OCI-LY7 (cell line): ENCODE results near the gene KLF11. TPM values are rescaled to one million over a fixed set of nuclear protein-coding genes. Genes with fewer than 3 reads are reported as not detected.

Experiments
- BruUV-seq: library from RNA; stranded (reverse); fragments of 400-500 nt; replicated peaks from 2 replicates; lab custom pipeline; 2021; lab: Mats Ljungman, UMichigan
- CTCF ChIA-PET: fragments of 300-600 bp; sonication (Branson Sonifier 250); formaldehyde crosslinking; loops from one replicate; lab custom pipeline; 2022; ENCODE audit warnings: antibody characterized with exemption; ENCODE audit not compliant: unreplicated experiment; lab: Charles Lee
- POLR2A ChIA-PET: fragments of 300-600 bp; sonication (Branson Sonifier 250); formaldehyde crosslinking; loops from one replicate; lab custom pipeline; 2022; ENCODE audit warnings: antibody characterized with exemption; lab: Charles Lee
- DNase-seq: peaks from one replicate; pipeline ENCODE4 v3.0.0-alpha.2; 2015; ENCODE audit warnings: low spot score
- H2AFZ ChIP-seq: fragments of 200-600 bp; sonication (generic), shearing (Covaris generic); 2 replicates; pipeline ENCODE4 v1.6.1; 2014; ENCODE audit warnings: mild to moderate bottlenecking, antibody characterized with exemption, low read length, moderate library complexity
- H3K27ac ChIP-seq: fragments of 200-600 bp; sonication (generic); 2 replicates; pipeline ENCODE4 v1.5.1; 2014; ENCODE audit warnings: mixed run types, low read depth, mild to moderate bottlenecking, moderate library complexity, low read length, inconsistent platforms; ENCODE audit not compliant: poor library complexity, severe bottlenecking
- H3K36me3 ChIP-seq: fragments of 200-600 bp; sonication (generic); 2 replicates; pipeline ENCODE4 v1.6.1; 2014; ENCODE audit warnings: mild to moderate bottlenecking, antibody characterized with exemption, low read length, moderate library complexity, mixed read lengths; ENCODE audit not compliant: insufficient read depth
- H3K4me1 ChIP-seq: fragments of 200-600 bp; sonication (generic); 2 replicates; pipeline ENCODE4 v1.5.1; 2014; ENCODE audit warnings: mild to moderate bottlenecking, low read length; ENCODE audit not compliant: insufficient read depth, poor library complexity, severe bottlenecking
- H3K4me2 ChIP-seq: fragments of 200-600 bp; sonication (generic); 2 replicates; pipeline ENCODE4 v1.6.1; 2014; ENCODE audit warnings: mild to moderate bottlenecking, low read length
- H3K4me3 ChIP-seq: fragments of 200-600 bp; sonication (generic); 2 replicates; pipeline ENCODE4 v1.5.1; 2014; ENCODE audit warnings: mild to moderate bottlenecking, low read depth, low read length; ENCODE audit not compliant: poor library complexity, severe bottlenecking
- H3K79me2 ChIP-seq: fragments of 200-600 bp; sonication (generic); 2 replicates; pipeline ENCODE4 v1.6.1; 2016; ENCODE audit warnings: low read depth, mild to moderate bottlenecking, low read length, moderate library complexity, mixed read lengths; ENCODE audit not compliant: insufficient read depth
- H3K9me2 ChIP-seq: fragments of 200-600 bp; sonication (generic); 2 replicates; pipeline ENCODE4 v1.6.1; 2016; ENCODE audit warnings: mild to moderate bottlenecking, low read length, mixed read lengths; ENCODE audit not compliant: insufficient read depth
- H3K9me3 ChIP-seq: fragments of 200-600 bp; sonication (generic); 2 replicates; pipeline ENCODE4 v1.6.1; 2014; ENCODE audit warnings: mild to moderate bottlenecking, mixed run types, low read length, mixed read lengths
- H4K20me1 ChIP-seq: fragments of 200-600 bp; sonication (generic); 2 replicates; pipeline ENCODE4 v1.6.1; 2014; ENCODE audit warnings: mild to moderate bottlenecking, antibody characterized with exemption, low read length, moderate library complexity, mixed read lengths; ENCODE audit not compliant: insufficient read depth
- EZH2phosphoT487 ChIP-seq: fragments of 200-600 bp; sonication (generic); IDR thresholded peaks from 2 replicates; pipeline ENCODE4 v1.6.1; 2018; ENCODE audit warnings: low read depth, borderline replicate concordance, mild to moderate bottlenecking, mixed run types, antibody characterized with exemption, low read length, moderate library complexity, mixed read lengths
- intact Hi-C: fragments of 100-400 bp; cut with micrococcal nuclease; formaldehyde crosslinking; loops from one replicate; pipeline ENCODE4 v1.10.0; 2022; ENCODE audit not compliant: unreplicated experiment
- total RNA-seq, 2 experiments: library from RNA; depleted of rRNA in 1 of 2; stranded (reverse); fragments of >200 nt in 1 of 2; shearing (Covaris generic) in 1 of 2; gene quantifications; 2 replicates each; pipeline ENCODE4 v1.2.3, GENCODE V29; 2014 to 2022
- TF ChIP-seq, protein P1 (sequence below): fragments of 200-600 bp; sonication (generic); conservative IDR thresholded peaks from 2 replicates; pipeline ENCODE4 v1.5.1; 2014; ENCODE audit warnings: mild to moderate bottlenecking, antibody characterized with exemption, low read length, moderate library complexity, mixed read lengths

The KLF11 gene
- total RNA-seq, 2 experiments from 2014 or later = 6.5 to 14.9 TPM

DNA sequence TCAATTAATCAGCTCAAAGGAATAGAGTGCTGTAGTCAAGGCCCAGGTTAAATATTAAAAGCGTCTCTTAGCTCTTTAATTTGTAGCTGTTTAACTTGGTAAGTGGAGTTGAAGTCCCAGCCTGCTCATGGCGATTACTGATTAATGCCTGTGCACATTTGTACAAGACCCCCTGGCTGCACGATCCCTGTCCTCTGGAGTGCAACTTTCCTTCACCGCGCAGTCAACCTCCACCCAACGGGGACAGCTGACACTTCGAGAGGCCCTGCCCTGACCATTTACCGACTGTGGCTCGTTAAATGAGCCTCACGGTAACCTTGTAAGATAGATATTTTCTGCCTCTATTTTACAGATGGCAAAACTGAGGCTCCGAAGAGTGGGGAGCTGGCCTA lies 42.3 kb downstream of the KLF11 start:
- no peak for TF ChIP-seq EZH2phosphoT487
- TF ChIP-seq, protein P1, sequence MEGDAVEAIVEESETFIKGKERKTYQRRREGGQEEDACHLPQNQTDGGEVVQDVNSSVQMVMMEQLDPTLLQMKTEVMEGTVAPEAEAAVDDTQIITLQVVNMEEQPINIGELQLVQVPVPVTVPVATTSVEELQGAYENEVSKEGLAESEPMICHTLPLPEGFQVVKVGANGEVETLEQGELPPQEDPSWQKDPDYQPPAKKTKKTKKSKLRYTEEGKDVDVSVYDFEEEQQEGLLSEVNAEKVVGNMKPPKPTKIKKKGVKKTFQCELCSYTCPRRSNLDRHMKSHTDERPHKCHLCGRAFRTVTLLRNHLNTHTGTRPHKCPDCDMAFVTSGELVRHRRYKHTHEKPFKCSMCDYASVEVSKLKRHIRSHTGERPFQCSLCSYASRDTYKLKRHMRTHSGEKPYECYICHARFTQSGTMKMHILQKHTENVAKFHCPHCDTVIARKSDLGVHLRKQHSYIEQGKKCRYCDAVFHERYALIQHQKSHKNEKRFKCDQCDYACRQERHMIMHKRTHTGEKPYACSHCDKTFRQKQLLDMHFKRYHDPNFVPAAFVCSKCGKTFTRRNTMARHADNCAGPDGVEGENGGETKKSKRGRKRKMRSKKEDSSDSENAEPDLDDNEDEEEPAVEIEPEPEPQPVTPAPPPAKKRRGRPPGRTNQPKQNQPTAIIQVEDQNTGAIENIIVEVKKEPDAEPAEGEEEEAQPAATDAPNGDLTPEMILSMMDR = no peak
- BruUV-seq = no TSS peak
- Histone ChIP-seq H3K9me3 (no peaks in the 10 kb centered on the region), H4K20me1 (no peaks in the 10 kb centered on the region), H2AFZ (no peak overlapping the region), H3K4me3 (no peak overlapping the region), H3K4me1 (peaks cover 51% of the 10 kb centered on the region), H3K79me2 (no peaks in the 10 kb centered on the region), H3K9me2 (no peaks in the 10 kb centered on the region), H3K27ac (no peak overlapping the region), H3K36me3 (no peaks in the 10 kb centered on the region), H3K4me2 (no peak overlapping the region)
- DNase-seq = no peak
- CTCF ChIA-PET = interaction anchor here (0.5 to 1.4 kb wide), 2 partner anchors 11 to 297 kb away, joined by 3 read pairs; no protein-coding TSS in a partner anchor
- intact Hi-C loops = no loop called here
- POLR2A ChIA-PET = interaction anchor here (0.5 to 1.6 kb wide), 6 partner anchors 8 to 329 kb away, joined by 3 to 10 read pairs (median 4); no protein-coding TSS in a partner anchor

DNA sequence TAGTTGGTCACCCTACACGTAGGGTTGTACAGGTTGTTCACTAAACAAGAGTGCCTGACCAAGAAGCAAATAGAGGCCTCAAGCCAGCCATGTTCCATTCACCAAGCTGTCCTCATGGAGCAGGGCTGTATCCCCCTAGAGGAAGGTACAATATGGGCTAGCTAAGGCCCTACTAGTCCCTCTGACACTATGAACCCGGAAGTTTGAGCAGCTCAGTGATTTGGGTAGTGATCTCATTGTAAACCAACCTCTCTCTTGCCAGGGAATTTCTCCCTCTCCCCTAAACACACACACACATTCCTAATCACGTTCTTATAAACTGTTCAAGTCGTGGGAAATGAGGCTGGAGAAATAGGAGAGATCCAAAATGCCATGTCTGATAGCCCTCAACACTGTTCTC lies 43.6 kb downstream of the KLF11 start:
- Histone ChIP-seq H3K79me2 (no peaks in the 10 kb centered on the region), H3K27ac (no peak overlapping the region), H3K9me2 (no peaks in the 10 kb centered on the region), H3K9me3 (no peaks in the 10 kb centered on the region), H3K36me3 (no peaks in the 10 kb centered on the region), H2AFZ (peak overlapping the region; percentile 33; the same call in 1 of the 2 replicates), H3K4me2 (no peak overlapping the region), H3K4me3 (no peak overlapping the region), H4K20me1 (no peaks in the 10 kb centered on the region), H3K4me1 (peaks cover 38% of the 10 kb centered on the region)
- no peak for DNase-seq
- CTCF ChIA-PET = no interaction called here
- intact Hi-C loops = no loop called here
- BruUV-seq = no TSS peak
- POLR2A ChIA-PET = interaction anchor here (0.6 kb wide), 1 partner anchor 291 kb away, joined by 4 read pairs; no protein-coding TSS in a partner anchor
- no peak for TF ChIP-seq EZH2phosphoT487
- TF ChIP-seq, protein P1 = no peak

DNA sequence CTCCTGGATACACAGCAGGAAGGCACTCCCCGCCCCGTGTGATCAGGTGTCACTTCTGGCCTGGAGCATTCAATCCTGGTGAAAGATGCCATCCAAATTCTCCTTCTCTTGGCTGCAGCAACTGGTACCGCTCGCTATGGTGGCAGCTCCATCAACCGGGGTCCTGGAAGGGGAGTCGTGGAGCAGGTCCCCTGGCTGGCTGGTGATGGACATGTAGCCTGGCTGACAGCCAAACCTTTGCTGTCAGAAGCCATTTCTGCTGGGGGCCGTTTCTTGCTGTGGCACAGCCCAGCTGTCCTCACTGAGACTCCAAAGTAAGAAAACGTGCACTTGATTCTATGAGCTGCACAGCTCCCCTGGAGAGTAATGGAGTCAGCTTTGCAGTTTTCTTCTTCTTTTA lies 44.0 kb downstream of the KLF11 start:
- H3K79me2 ChIP-seq = no peaks in the 10 kb centered on the region
- CTCF ChIA-PET = no interaction called here
- no peak for DNase-seq
- no peaks in the 10 kb centered on the region for H4K20me1 ChIP-seq
- intact Hi-C loops = no loop called here
- no peak overlapping the region for H3K4me3 ChIP-seq
- POLR2A ChIA-PET = no interaction called here
- H3K27ac ChIP-seq = no peak overlapping the region
- no peaks in the 10 kb centered on the region for H3K9me3 ChIP-seq
- H2AFZ ChIP-seq = peak overlapping the region; percentile 33; the same call in 1 of the 2 replicates
- H3K9me2 ChIP-seq = no peaks in the 10 kb centered on the region
- no TSS peak for BruUV-seq
- no peaks in the 10 kb centered on the region for H3K36me3 ChIP-seq
- TF ChIP-seq, protein P1 = no peak
- TF ChIP-seq EZH2phosphoT487 = no peak
- H3K4me1 ChIP-seq = peaks cover 34% of the 10 kb centered on the region
- H3K4me2 ChIP-seq = no peak overlapping the region
